Measurements from ENCODE around the gene HHAT. TPM values are rescaled to one million over a fixed set of nuclear protein-coding genes. Genes with fewer than 3 reads are reported as not detected.

Gene HHAT
- polyA plus RNA-seq, 3 donors: 1.1 to 1.6 (median 1.5) TPM

DNA sequence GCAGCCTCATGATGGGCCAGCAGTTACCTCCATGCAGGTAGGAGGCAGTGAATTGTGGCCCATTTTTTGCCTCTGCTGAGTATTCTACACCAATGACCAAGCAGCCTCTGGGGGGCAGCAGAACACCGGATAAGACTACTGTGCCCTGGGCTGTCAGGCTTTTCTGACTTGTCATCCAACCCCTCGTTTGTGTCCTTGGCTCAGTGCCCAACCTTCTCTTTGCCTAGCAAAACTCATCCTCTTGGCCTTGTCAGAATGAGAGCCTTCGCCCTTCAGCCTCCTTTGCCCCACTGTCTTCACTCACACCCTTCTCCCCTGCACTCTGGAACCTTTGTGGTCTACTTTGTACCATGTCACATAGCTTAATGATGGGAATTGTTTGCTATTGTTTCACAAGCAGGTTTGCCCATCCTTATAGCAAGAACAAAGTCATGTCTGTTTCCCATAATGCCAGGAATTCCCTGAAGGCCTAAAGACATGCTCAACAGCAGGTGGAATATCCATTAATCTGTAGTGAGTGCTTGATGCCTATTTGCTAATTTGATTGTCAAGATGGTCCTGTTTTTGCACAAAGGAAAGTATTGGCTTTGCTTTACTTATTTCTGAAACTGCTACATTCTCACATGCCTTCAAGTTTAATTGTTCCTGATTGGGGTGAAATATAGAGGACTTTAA is 255.9 kb downstream of the HHAT start:
- Mint-ChIP-seq H3K27me3 (ENCODE audit: low read depth in 3 of 3) (peaks cover 2 to 8% (median 3%) of the 10 kb centered on the region in 3 donors), H3K4me1 (no peaks in the 10 kb centered on the region), H3K4me3 (no peak overlapping the region), H3K27ac (no peak overlapping the region), H3K9me3 (peaks cover 0 to 3% (median 0%) of the 10 kb centered on the region in 7 donors), H3K36me3 (no peaks in the 10 kb centered on the region)
- no peaks in the 10 kb centered on the region for H3K4me1 ChIP-seq (ENCODE audit: control insufficient read depth in 1 of 2, insufficient read depth in 2 of 2, low read length in 2 of 2)
- H3K36me3 ChIP-seq (replicated peaks in 1 of 2; ENCODE audit: control insufficient read depth in 1 of 2, insufficient read depth in 2 of 2, low read length in 2 of 2): no peaks in the 10 kb centered on the region
- no peaks in the 10 kb centered on the region for H4K20me1 ChIP-seq (ENCODE audit: insufficient read depth, low read length)
- no peaks in the 10 kb centered on the region for H3K79me2 ChIP-seq (ENCODE audit: insufficient read depth, low read length)
- intact Hi-C loops (cut with micrococcal nuclease): loop anchor here in 1 of 2 donors (5.0 to 10.0 kb wide), 2 partner anchors 368 to 550 kb away; partner anchors contain the start of gene KCNH1
- TF ChIP-seq, protein P1, sequence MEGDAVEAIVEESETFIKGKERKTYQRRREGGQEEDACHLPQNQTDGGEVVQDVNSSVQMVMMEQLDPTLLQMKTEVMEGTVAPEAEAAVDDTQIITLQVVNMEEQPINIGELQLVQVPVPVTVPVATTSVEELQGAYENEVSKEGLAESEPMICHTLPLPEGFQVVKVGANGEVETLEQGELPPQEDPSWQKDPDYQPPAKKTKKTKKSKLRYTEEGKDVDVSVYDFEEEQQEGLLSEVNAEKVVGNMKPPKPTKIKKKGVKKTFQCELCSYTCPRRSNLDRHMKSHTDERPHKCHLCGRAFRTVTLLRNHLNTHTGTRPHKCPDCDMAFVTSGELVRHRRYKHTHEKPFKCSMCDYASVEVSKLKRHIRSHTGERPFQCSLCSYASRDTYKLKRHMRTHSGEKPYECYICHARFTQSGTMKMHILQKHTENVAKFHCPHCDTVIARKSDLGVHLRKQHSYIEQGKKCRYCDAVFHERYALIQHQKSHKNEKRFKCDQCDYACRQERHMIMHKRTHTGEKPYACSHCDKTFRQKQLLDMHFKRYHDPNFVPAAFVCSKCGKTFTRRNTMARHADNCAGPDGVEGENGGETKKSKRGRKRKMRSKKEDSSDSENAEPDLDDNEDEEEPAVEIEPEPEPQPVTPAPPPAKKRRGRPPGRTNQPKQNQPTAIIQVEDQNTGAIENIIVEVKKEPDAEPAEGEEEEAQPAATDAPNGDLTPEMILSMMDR (IDR thresholded peaks at IDR 0.05): peak; percentile 73
- H3K4me2 ChIP-seq (replicated peaks; ENCODE audit: extremely low read depth, low read length, poor library complexity, severe bottlenecking): no peak overlapping the region
- peak; percentile 38 to 60 (median 52) for DNase-seq
- H3K27ac ChIP-seq (ENCODE audit: low read depth in 1 of 2, low read length in 2 of 2): no peak overlapping the region
- H3K9me3 ChIP-seq (replicated peaks in 1 of 2; ENCODE audit: control insufficient read depth in 1 of 2, insufficient read depth in 1 of 2, low read length in 2 of 2): no peaks in the 10 kb centered on the region
- no peak overlapping the region for H3K4me3 ChIP-seq (replicated peaks in 1 of 3; ENCODE audit: low read depth in 2 of 3, low read length in 3 of 3)
- 13% methylated on average over 3 of the region's 3 CpGs for WGBS (ENCODE audit: insufficient coverage)
- no peak overlapping the region for H3K9ac ChIP-seq (ENCODE audit: insufficient read depth, low read length, poor library complexity, severe bottlenecking)
- no peak overlapping the region for H2AFZ ChIP-seq (ENCODE audit: insufficient read depth, low read depth, low read length, poor library complexity, severe bottlenecking)
- no peaks in the 10 kb centered on the region for H3K27me3 ChIP-seq (ENCODE audit: control insufficient read depth in 2 of 2, insufficient read depth in 2 of 2, low read length in 2 of 2)

DNA sequence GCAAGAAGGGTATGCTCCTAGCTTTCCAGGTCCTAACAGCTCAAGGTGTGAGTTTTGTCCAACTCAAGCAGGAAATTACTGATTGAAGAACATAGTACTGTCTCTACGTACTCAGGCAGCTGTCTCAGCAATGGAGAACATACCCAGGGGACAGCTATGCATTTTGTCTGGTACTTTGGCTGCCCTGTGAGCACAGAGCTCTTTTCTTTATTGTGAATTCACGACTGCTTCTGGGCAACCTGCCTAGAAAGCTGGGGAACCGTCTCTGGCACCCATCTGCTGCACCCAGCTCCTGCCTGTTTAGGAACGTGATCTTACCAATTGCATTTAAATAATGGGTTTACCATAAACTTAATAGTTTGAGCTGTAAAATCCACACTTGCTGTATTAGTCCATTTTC is 258.1 kb downstream of the HHAT start:
- Mint-ChIP-seq H3K36me3 (no peaks in the 10 kb centered on the region), H3K27me3 (ENCODE audit: low read depth in 3 of 3) (peaks cover 2 to 8% (median 3%) of the 10 kb centered on the region in 3 donors)
- TF ChIP-seq, protein P1 (IDR thresholded peaks at IDR 0.05): no peak

More for the DNA sequence above, 258.1 kb downstream of the HHAT start:
- Histone ChIP-seq H3K79me2 (ENCODE audit: insufficient read depth, low read length) (no peaks in the 10 kb centered on the region), H3K9me3 (replicated peaks in 1 of 2; ENCODE audit: control insufficient read depth in 1 of 2, insufficient read depth in 1 of 2, low read length in 2 of 2) (no peaks in the 10 kb centered on the region), H4K20me1 (ENCODE audit: insufficient read depth, low read length) (no peaks in the 10 kb centered on the region), H3K27ac (ENCODE audit: low read depth in 1 of 2, low read length in 2 of 2) (no peak overlapping the region), H3K36me3 (replicated peaks in 1 of 2; ENCODE audit: control insufficient read depth in 1 of 2, insufficient read depth in 2 of 2, low read length in 2 of 2) (no peaks in the 10 kb centered on the region), H3K4me3 (replicated peaks in 1 of 3; ENCODE audit: low read depth in 2 of 3, low read length in 3 of 3) (no peak overlapping the region), H3K9ac (ENCODE audit: insufficient read depth, low read length, poor library complexity, severe bottlenecking) (no peak overlapping the region), H2AFZ (ENCODE audit: insufficient read depth, low read depth, low read length, poor library complexity, severe bottlenecking) (no peak overlapping the region), H3K4me2 (replicated peaks; ENCODE audit: extremely low read depth, low read length, poor library complexity, severe bottlenecking) (no peak overlapping the region), H3K27me3 (ENCODE audit: control insufficient read depth in 2 of 2, insufficient read depth in 2 of 2, low read length in 2 of 2) (no peaks in the 10 kb centered on the region), H3K4me1 (ENCODE audit: control insufficient read depth in 1 of 2, insufficient read depth in 2 of 2, low read length in 2 of 2) (no peaks in the 10 kb centered on the region)
- no peak overlapping the region for H3K27ac Mint-ChIP-seq
- H3K4me3 Mint-ChIP-seq: no peak overlapping the region
- H3K4me1 Mint-ChIP-seq: no peaks in the 10 kb centered on the region
- no peak for DNase-seq
- intact Hi-C loops (cut with micrococcal nuclease): loop anchor here in 1 of 2 donors (10.0 kb wide), 1 partner anchor 548 kb away; the partner anchor contains the start of gene KCNH1
- peaks cover 0 to 6% (median 0%) of the 10 kb centered on the region in 7 donors for H3K9me3 Mint-ChIP-seq
- 89% methylated on average over 2 of the region's 4 CpGs for WGBS (ENCODE audit: insufficient coverage)
